HEK293 (cell line): Measurements from ENCODE around the gene NBDY.

ENCODE experiments used
- BCL11B ChIP-seq: fragments of 450-650 bp; formaldehyde crosslinking; IDR thresholded peaks from 2 replicates; pipeline ENCODE4 v1.5.1; 2016; ENCODE audit warnings: low read depth, missing biosample characterization, missing genetic modification characterization
- EGR2 ChIP-seq: fragments of 450-650 bp; formaldehyde crosslinking; IDR thresholded peaks from 2 replicates; pipeline ENCODE4 v1.5.1; 2016; ENCODE audit warnings: low read depth, missing biosample characterization, missing genetic modification characterization
- ZBTB8A ChIP-seq: fragments of 450-650 bp; formaldehyde crosslinking; IDR thresholded peaks from 2 replicates; pipeline ENCODE4 v1.5.1; 2016; ENCODE audit warnings: missing biosample characterization, missing genetic modification characterization
- ZNF311 ChIP-seq: fragments of 450-650 bp; formaldehyde crosslinking; IDR thresholded peaks from 2 replicates; pipeline ENCODE4 v1.5.1; 2017; ENCODE audit warnings: missing biosample characterization, missing genetic modification characterization, borderline replicate concordance
- ZNF626 ChIP-seq: fragments of 450-650 bp; sonication (Bioruptor Pico); formaldehyde crosslinking; IDR thresholded peaks from 2 replicates; pipeline ENCODE4 v1.5.1; 2018; ENCODE audit warnings: missing biosample characterization, missing genetic modification characterization, inconsistent platforms
- TF ChIP-seq, protein P1 (sequence below): fragments of 450-650 bp; formaldehyde crosslinking; IDR thresholded peaks from 2 replicates; pipeline ENCODE4 v1.5.1; 2016; ENCODE audit warnings: missing biosample characterization, missing genetic modification characterization
- TF ChIP-seq, protein P2 (sequence below): fragments of 450-650 bp; formaldehyde crosslinking; IDR thresholded peaks from 2 replicates; pipeline ENCODE4 v1.5.1; 2016; ENCODE audit warnings: missing biosample characterization, missing genetic modification characterization
- TF ChIP-seq, protein P3 (sequence below): fragments of 450-650 bp; formaldehyde crosslinking; IDR thresholded peaks from 2 replicates; pipeline ENCODE4 v1.5.1; 2016; ENCODE audit warnings: missing biosample characterization, missing genetic modification characterization
- TF ChIP-seq, protein P4 (sequence below): fragments of 450-650 bp; formaldehyde crosslinking; IDR thresholded peaks from 2 replicates; pipeline ENCODE4 v1.5.1; 2016; ENCODE audit warnings: missing biosample characterization, missing genetic modification characterization, borderline replicate concordance

DNA sequence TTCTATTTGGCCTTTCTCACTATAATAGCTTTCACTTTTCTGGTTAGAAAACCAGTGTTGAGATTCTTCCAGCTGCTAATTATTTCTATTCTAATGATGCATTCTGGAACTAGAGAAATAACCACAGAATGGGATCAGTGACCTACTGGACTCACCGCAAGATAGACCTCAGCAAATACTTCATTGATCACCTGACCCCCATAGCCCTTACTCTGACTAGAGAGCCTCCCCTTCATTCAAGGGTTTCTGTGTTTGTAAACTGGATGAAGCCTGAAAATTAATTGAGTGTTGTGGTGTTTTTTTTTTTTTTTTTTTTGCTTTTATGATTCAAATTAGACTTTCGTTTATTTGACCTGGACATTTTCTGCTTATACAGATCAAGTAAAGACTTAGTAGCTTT is 97.0 kb downstream of the NBDY start:
- TF ChIP-seq, protein P1, sequence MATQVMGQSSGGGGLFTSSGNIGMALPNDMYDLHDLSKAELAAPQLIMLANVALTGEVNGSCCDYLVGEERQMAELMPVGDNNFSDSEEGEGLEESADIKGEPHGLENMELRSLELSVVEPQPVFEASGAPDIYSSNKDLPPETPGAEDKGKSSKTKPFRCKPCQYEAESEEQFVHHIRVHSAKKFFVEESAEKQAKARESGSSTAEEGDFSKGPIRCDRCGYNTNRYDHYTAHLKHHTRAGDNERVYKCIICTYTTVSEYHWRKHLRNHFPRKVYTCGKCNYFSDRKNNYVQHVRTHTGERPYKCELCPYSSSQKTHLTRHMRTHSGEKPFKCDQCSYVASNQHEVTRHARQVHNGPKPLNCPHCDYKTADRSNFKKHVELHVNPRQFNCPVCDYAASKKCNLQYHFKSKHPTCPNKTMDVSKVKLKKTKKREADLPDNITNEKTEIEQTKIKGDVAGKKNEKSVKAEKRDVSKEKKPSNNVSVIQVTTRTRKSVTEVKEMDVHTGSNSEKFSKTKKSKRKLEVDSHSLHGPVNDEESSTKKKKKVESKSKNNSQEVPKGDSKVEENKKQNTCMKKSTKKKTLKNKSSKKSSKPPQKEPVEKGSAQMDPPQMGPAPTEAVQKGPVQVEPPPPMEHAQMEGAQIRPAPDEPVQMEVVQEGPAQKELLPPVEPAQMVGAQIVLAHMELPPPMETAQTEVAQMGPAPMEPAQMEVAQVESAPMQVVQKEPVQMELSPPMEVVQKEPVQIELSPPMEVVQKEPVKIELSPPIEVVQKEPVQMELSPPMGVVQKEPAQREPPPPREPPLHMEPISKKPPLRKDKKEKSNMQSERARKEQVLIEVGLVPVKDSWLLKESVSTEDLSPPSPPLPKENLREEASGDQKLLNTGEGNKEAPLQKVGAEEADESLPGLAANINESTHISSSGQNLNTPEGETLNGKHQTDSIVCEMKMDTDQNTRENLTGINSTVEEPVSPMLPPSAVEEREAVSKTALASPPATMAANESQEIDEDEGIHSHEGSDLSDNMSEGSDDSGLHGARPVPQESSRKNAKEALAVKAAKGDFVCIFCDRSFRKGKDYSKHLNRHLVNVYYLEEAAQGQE (tag by site-specific recombination), result no peak
- TF ChIP-seq ZNF626 (no peak), ZNF311 (tag by site-specific recombination) (no peak), BCL11B (no peak), EGR2 (tag by site-specific recombination) (no peak), ZBTB8A (no peak)
- TF ChIP-seq, protein P2, sequence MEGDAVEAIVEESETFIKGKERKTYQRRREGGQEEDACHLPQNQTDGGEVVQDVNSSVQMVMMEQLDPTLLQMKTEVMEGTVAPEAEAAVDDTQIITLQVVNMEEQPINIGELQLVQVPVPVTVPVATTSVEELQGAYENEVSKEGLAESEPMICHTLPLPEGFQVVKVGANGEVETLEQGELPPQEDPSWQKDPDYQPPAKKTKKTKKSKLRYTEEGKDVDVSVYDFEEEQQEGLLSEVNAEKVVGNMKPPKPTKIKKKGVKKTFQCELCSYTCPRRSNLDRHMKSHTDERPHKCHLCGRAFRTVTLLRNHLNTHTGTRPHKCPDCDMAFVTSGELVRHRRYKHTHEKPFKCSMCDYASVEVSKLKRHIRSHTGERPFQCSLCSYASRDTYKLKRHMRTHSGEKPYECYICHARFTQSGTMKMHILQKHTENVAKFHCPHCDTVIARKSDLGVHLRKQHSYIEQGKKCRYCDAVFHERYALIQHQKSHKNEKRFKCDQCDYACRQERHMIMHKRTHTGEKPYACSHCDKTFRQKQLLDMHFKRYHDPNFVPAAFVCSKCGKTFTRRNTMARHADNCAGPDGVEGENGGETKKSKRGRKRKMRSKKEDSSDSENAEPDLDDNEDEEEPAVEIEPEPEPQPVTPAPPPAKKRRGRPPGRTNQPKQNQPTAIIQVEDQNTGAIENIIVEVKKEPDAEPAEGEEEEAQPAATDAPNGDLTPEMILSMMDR (tag by site-specific recombination), result no peak
- TF ChIP-seq, protein P3, sequence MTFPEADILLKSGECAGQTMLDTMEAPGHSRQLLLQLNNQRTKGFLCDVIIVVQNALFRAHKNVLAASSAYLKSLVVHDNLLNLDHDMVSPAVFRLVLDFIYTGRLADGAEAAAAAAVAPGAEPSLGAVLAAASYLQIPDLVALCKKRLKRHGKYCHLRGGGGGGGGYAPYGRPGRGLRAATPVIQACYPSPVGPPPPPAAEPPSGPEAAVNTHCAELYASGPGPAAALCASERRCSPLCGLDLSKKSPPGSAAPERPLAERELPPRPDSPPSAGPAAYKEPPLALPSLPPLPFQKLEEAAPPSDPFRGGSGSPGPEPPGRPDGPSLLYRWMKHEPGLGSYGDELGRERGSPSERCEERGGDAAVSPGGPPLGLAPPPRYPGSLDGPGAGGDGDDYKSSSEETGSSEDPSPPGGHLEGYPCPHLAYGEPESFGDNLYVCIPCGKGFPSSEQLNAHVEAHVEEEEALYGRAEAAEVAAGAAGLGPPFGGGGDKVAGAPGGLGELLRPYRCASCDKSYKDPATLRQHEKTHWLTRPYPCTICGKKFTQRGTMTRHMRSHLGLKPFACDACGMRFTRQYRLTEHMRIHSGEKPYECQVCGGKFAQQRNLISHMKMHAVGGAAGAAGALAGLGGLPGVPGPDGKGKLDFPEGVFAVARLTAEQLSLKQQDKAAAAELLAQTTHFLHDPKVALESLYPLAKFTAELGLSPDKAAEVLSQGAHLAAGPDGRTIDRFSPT (tag by site-specific recombination), result no peak
- TF ChIP-seq, protein P4, sequence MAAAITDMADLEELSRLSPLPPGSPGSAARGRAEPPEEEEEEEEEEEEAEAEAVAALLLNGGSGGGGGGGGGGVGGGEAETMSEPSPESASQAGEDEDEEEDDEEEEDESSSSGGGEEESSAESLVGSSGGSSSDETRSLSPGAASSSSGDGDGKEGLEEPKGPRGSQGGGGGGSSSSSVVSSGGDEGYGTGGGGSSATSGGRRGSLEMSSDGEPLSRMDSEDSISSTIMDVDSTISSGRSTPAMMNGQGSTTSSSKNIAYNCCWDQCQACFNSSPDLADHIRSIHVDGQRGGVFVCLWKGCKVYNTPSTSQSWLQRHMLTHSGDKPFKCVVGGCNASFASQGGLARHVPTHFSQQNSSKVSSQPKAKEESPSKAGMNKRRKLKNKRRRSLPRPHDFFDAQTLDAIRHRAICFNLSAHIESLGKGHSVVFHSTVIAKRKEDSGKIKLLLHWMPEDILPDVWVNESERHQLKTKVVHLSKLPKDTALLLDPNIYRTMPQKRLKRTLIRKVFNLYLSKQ (tag by site-specific recombination), result no peak
